Nephron (organoid): ENCODE results near the gene ME2.
"Not testable (repeated sequence)": the region's sequence is repeated elsewhere in the genome, so short reads cannot be mapped to it uniquely, and the experiment has no call there.

Experiments
- H3K27ac Mint-ChIP-seq, 3 experiments: 2 replicates each; pipeline ENCODE4 v1.8.0; 2020; ENCODE audit warnings: mixed read lengths in 3 of 3, mild to moderate bottlenecking in 2 of 3, moderate library complexity in 1 of 3
- H3K27me3 Mint-ChIP-seq: 2 replicates; pipeline ENCODE4 v1.8.0; 2021; ENCODE audit warnings: low read depth, mild to moderate bottlenecking, moderate library complexity, mixed read lengths
- H3K36me3 Mint-ChIP-seq: 2 replicates; pipeline ENCODE4 v1.8.0; 2020; ENCODE audit warnings: low read depth, mixed read lengths
- H3K4me1 Mint-ChIP-seq: 2 replicates; pipeline ENCODE4 v1.8.0; 2020; ENCODE audit warnings: mixed read lengths
- H3K4me3 Mint-ChIP-seq, 3 experiments: 2 replicates each; pipeline ENCODE4 v1.8.0; 2020; ENCODE audit warnings: mild to moderate bottlenecking in 3 of 3, mixed read lengths in 3 of 3, moderate library complexity in 2 of 3
- H3K9me3 Mint-ChIP-seq: 2 replicates; pipeline ENCODE4 v1.8.0; 2020; ENCODE audit warnings: mixed read lengths
- TF ChIP-seq, protein P1 (sequence below), 3 experiments: fragments of 200-600 bp; sonication (generic); IDR thresholded peaks; one replicate each; pipeline ENCODE4 v1.5.0; 2021; ENCODE audit warnings: antibody characterized with exemption in 3 of 3; ENCODE audit not compliant: unreplicated experiment in 3 of 3

ME2 gene

GRCh38 chr18:50875966-50876536, 2.9 kb upstream of the ME2 start:
- Mint-ChIP-seq H3K27me3 (peaks cover 3% of the 10 kb centered on the region), H3K4me3 (peak overlapping the region in 2 of 3 experiments; percentile 9 to 56), H3K27ac (no peak overlapping the region), H3K9me3 (no peaks in the 10 kb centered on the region), H3K36me3 (no peaks in the 10 kb centered on the region), H3K4me1 (peaks cover 6% of the 10 kb centered on the region)
- TF ChIP-seq, protein P1, sequence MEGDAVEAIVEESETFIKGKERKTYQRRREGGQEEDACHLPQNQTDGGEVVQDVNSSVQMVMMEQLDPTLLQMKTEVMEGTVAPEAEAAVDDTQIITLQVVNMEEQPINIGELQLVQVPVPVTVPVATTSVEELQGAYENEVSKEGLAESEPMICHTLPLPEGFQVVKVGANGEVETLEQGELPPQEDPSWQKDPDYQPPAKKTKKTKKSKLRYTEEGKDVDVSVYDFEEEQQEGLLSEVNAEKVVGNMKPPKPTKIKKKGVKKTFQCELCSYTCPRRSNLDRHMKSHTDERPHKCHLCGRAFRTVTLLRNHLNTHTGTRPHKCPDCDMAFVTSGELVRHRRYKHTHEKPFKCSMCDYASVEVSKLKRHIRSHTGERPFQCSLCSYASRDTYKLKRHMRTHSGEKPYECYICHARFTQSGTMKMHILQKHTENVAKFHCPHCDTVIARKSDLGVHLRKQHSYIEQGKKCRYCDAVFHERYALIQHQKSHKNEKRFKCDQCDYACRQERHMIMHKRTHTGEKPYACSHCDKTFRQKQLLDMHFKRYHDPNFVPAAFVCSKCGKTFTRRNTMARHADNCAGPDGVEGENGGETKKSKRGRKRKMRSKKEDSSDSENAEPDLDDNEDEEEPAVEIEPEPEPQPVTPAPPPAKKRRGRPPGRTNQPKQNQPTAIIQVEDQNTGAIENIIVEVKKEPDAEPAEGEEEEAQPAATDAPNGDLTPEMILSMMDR (IDR thresholded peaks at IDR 0.05; ENCODE audit: unreplicated experiment in 3 of 3): no peak

DNA sequence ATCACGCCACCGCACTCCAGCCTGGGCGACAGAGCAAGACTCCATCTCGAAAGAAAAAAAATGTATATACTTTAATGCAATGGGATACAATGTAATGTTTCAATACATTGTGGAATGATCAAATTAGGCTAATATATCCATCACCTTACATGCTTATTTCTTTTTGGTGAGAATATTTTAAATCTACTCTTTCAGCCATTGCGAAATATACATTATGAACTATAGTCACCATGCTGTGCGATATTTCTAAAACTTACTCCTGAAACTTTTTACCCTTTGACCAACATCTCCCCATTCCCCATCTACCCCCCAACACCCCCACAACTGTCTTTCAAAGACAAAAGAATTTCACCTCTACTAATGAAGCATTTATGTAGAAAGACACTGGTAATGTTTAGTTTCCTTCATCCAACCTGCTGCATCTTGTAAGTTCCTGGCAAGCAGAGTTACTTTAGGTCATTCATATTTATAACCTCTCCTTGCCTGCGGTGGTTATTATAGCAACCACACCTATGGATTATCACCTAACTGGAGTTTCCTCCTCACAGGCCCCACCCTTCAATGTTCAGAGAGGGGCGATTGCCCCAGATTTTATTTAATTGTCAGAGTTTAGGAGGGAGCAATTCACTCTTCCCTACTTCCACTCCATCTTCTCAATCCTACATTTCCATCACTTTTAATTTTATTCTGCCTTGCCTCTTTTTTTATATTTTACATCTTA, 1.2 kb upstream of the ME2 start:
- Mint-ChIP-seq H3K27ac (peak overlapping the region; percentile 63 to 79 (median 72)), H3K9me3 (no peaks in the 10 kb centered on the region)

GRCh38 chr18:50879302-50880118, 592 bp downstream of the ME2 start:
- H3K27me3 Mint-ChIP-seq: peaks cover 3% of the 10 kb centered on the region
- peaks cover 6% of the 10 kb centered on the region for H3K4me1 Mint-ChIP-seq
- H3K36me3 Mint-ChIP-seq: no peaks in the 10 kb centered on the region
- TF ChIP-seq, protein P1 (IDR thresholded peaks at IDR 0.05; ENCODE audit: unreplicated experiment in 3 of 3): no peak
- H3K4me3 Mint-ChIP-seq: peak overlapping the region; percentile 91 to 98 (median 94)
- H3K9me3 Mint-ChIP-seq: no peaks in the 10 kb centered on the region
- peak overlapping the region; percentile 74 to 97 (median 97) for H3K27ac Mint-ChIP-seq

More for the DNA sequence above, 1.2 kb upstream of the ME2 start:
- Mint-ChIP-seq H3K4me3 (peak overlapping the region; percentile 93 to 97 (median 94)), H3K4me1 (peaks cover 6% of the 10 kb centered on the region), H3K27me3 (peaks cover 3% of the 10 kb centered on the region), H3K36me3 (no peaks in the 10 kb centered on the region)
- TF ChIP-seq, protein P1 (IDR thresholded peaks at IDR 0.05; ENCODE audit: unreplicated experiment in 3 of 3): no peak

- H3K9me3 Mint-ChIP-seq: no peaks in the 10 kb centered on the region
- TF ChIP-seq, protein P1 (IDR thresholded peaks at IDR 0.05; ENCODE audit: unreplicated experiment in 3 of 3): no peak
- peak overlapping the region; percentile 91 to 98 (median 94) for H3K4me3 Mint-ChIP-seq
- peak overlapping the region; percentile 74 to 97 (median 97) for H3K27ac Mint-ChIP-seq
- no peaks in the 10 kb centered on the region for H3K36me3 Mint-ChIP-seq
- H3K4me1 Mint-ChIP-seq: peaks cover 6% of the 10 kb centered on the region
- peaks cover 3% of the 10 kb centered on the region for H3K27me3 Mint-ChIP-seq
Measured at GRCh38 chr18:50880119-50880465, 1.2 kb downstream of the ME2 start.

GRCh38 chr18:50880944-50881343, 2.0 kb downstream of the ME2 start:
- not testable (repeated sequence) for H3K27ac Mint-ChIP-seq, H3K4me1 Mint-ChIP-seq, H3K4me3 Mint-ChIP-seq, H3K27me3 Mint-ChIP-seq, H3K36me3 Mint-ChIP-seq, H3K9me3 Mint-ChIP-seq

DNA sequence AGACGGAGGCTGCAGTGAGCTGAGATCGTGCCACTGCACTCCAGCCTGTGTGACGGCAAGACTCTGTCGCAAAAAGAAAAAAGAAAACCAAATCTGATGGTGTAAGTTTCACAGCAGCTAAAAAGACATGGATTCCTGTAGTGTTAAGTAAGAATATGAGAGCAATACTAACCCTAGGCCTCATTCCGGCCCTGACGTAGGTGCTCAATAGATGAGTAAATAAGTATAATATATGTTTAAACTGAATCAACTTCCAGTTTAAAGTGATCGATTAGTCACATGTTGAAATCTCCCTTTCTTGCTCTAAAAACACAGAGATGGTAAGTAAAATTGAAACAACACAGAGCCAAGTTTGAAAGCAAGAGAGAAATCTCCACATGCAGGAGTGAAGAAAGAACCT, 8.0 kb downstream of the ME2 start:
- TF ChIP-seq, protein P1 (IDR thresholded peaks at IDR 0.05; ENCODE audit: unreplicated experiment in 3 of 3): no peak
- peaks cover 10% of the 10 kb centered on the region for H3K36me3 Mint-ChIP-seq
- no peak overlapping the region for H3K27ac Mint-ChIP-seq
- peaks cover 2% of the 10 kb centered on the region for H3K9me3 Mint-ChIP-seq
- no peaks in the 10 kb centered on the region for H3K4me1 Mint-ChIP-seq
- no peaks in the 10 kb centered on the region for H3K27me3 Mint-ChIP-seq
- H3K4me3 Mint-ChIP-seq: no peak overlapping the region
